HG02943 (cell line): ENCODE results near the gene NPR3.

Source experiments
- ATAC-seq: cut with Tn5 transposase; IDR thresholded peaks from one replicate; pipeline ENCODE4 v1.9.1; 2021; ENCODE audit warnings: mild to moderate bottlenecking, low read depth, moderate library complexity; ENCODE audit not compliant: unreplicated experiment

NPR3 gene, protein sequence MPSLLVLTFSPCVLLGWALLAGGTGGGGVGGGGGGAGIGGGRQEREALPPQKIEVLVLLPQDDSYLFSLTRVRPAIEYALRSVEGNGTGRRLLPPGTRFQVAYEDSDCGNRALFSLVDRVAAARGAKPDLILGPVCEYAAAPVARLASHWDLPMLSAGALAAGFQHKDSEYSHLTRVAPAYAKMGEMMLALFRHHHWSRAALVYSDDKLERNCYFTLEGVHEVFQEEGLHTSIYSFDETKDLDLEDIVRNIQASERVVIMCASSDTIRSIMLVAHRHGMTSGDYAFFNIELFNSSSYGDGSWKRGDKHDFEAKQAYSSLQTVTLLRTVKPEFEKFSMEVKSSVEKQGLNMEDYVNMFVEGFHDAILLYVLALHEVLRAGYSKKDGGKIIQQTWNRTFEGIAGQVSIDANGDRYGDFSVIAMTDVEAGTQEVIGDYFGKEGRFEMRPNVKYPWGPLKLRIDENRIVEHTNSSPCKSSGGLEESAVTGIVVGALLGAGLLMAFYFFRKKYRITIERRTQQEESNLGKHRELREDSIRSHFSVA

DNA sequence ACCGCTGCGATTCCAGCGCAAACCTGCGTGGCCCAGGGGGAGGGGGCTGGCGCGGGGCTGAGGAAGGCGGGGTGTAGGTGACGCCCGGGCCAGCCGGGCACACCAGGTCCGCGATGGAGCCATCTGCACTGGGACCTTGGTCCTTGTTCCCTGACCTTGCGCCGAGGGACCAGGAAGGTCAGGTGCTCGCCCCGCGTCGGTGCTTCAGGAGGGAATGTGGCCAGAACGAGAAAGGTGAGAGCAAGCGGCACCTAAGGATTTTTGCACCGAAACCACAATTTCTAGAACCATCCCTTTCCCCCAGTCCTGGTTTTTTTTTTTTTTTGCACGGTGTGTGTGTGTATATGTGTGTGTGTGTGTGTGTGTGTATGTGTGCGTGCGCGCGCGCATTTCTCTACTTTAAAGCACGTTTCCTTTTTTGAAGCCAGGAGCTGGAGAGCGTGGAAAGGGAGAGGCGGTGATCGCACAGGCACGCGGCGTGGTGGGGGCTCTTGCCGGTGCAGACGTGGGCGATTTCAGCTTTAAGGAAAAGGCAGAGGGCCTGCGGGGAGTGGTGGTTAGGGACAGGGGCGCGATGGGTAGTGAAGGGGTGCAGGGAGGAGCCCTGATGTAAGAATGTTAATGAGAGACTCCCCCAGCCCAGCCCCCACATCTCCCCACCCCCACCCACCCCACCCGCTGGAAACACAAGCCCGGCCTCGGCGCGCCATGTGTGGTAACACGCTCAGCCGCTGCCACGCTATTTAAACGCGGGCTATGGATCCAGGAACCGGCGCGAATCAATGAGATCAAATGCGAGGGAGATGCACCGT, at the start of gene NPR3:
Gene NPR3, plus strand, starts transcription at position 772 of the 812 bp plus-strand sequence. CDS start 456 bp downstream, outside the sequence.
- no peak for ATAC-seq

DNA sequence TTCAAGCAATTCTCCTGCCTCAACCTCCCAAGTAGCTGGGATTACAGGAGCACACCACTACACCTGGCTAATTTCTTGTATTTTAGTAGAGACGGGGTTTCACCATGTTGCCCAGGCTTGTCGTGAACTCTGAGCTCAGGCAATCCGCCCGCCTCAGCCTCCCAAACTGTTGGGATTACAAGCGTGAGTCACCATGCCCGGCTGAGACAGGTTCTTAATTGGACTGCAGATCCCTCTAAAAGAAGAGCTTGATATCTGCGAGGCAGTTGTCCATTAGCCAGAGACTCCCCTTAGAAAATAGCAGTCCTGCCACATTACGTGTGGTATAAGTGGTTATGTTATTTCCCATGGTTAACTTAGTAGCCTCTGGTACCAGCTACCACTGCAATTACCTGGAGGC, 46.6 kb upstream of the NPR3 start:
- ATAC-seq, result no peak

DNA sequence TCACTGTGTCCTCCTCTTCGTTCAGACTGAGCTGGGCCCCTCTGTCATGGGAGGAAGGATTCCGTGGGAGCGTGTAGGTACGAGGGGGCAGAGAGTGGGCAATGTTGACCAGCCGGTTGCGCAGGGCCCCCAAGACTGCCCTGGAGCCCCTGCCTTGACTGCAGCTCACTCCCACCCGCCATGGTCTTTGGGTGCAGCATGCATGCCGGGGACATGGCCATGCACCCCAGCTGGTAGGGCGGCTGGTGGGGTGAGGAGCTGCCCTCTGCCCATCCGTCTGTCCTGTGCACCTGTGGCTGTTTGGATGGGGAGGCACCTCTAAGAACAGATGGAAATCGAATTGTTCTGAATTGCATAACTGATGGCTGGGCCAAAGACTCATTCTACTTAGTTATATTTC, 42.6 kb upstream of the NPR3 start:
- ATAC-seq, result no peak

GRCh38 chr5:32673272-32673671, 37.8 kb upstream of the NPR3 start:
- ATAC-seq, result no peak

DNA sequence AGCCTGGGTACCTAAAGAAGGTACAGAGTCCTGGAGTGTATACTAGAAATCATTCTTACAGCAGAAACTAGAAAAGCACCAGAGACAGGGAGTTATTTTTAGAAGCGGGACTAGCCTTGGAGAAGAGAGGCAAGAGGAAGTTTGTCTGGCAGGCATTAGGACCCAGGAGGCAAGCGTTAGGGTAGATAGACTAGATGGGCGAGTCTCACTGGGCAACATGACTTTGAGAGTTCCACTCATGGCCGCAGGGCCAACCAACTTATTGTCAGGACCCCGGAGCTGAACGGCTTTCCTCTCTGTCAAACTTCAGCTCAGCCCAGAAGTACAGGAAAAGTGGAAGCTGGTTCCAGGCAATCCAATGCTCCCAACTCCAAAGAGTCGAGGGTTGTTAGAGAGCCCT, 34.1 kb upstream of the NPR3 start:
- ATAC-seq, result no peak

DNA sequence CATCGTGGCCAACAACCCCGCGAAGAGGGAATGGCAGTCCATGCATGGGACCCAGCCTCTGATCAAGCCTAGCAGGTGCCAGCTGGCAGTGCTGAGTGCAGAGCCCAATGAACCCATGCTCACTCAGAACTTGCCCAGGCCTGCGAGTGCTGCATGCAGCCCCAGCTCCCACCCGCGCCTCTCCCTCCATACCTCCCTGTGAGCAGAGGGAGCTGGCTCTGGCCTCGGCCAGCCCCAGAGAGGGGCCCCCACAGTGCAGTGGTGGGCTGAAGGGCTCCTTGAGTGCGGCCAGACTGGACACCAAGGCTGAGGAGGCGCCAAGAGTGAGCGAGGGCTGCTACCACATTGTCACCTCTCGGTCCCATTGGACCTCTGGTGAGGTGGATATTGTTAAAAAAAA, 32.6 kb upstream of the NPR3 start:
- no peak for ATAC-seq

GRCh38 chr5:32679218-32679617, 31.9 kb upstream of the NPR3 start:
- ATAC-seq, result no peak

DNA sequence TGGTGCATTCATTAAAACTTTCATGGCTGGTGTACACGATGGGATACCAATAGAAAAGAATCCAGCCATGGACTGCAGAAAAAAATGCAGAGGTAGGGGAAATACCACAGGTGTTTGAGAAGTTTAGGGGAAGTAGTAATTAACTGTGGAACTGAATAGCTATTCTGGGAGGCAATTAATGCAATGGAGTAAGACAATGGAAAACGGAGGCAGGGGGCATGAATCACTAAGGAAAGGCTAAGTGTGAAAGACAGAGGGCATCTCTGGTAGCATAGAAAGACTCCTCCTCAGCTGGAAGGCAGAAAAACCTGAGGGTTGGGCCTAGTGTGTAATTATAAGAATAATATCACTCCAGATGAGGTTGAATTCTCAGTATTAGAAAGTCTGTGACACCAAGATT, 30.9 kb upstream of the NPR3 start:
- no peak for ATAC-seq

GRCh38 chr5:32683125-32683524, 28.0 kb upstream of the NPR3 start:
- no peak for ATAC-seq

DNA sequence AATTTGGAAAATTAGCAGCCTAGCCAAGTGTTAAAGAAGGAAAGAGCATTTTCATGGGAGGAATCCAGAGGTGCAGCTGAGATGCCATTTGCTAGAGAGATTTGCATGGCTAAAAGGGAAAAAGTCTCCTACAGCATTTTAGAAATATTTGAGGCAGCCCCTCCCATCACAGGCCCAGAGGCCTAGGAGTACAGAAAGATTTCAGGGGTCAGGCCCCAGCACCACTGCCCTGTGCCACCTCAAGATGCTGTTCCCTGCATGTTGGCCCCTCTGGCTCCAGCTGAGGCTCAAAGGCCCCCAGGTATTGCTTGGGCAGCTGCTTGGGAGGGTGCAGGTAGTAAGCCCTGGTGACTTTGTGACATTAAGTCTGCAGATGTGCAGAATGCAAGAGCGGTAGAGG, 26.9 kb upstream of the NPR3 start:
- ATAC-seq, result no peak

- no peak for ATAC-seq
Measured at GRCh38 chr5:32686799-32687498, 24.2 kb upstream of the NPR3 start.

DNA sequence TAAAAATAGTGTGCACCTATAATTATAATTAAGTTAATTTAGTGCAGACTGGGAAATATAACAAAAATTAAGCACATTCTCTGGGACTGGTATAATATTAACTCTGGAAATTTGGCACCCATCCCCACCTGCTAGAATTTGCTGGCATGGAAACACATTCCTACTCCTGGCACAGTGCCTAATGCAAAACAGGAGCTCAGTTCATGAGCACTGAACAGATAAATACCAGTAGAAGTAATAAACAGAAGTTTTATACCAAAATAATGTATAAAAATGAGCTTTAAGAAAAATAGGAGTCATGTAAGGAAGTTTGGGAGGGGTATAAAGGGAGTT, 23.7 kb upstream of the NPR3 start:
- ATAC-seq, result no peak

DNA sequence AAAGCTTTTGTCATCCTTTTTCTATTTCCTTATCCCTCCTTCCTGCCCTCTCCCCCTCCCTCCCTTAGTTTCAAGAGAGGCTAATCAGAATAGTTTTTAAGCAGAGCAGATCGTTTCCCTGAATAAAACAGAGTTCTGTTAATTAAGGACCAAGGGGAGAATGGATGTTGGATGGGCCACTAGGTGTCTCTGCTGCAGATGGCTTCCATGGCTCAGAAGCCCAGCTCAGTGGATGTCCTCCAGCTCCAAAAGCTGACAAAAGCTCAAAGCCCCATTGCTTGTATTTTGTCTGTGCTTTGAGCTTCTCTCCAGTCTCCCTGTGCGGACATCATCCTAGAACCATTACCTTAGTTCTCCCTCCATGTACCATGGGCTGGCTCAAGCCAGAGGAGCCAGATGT, 21.0 kb upstream of the NPR3 start:
- no peak for ATAC-seq

DNA sequence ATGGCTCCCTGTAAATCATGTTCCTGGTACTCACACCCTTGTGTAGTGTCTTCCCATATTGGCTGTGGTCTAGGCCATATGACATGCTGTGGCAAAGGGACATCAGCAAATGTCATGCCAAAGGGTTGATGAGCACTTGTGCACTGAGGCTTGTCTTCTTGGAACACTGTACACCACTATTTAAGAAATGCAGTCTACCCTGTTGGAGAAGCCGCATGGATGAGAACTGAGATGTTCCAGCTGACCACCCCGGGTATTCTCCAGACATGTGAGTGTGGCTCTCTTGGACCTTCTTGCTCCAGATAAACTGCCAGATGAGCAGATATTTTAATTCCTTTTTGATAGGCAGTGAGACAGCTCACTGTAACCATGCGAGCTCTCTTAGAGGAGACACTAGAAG, 20.5 kb upstream of the NPR3 start:
- no peak for ATAC-seq

- no peak for ATAC-seq
Measured at GRCh38 chr5:32692036-32692746, 18.9 kb upstream of the NPR3 start.

DNA sequence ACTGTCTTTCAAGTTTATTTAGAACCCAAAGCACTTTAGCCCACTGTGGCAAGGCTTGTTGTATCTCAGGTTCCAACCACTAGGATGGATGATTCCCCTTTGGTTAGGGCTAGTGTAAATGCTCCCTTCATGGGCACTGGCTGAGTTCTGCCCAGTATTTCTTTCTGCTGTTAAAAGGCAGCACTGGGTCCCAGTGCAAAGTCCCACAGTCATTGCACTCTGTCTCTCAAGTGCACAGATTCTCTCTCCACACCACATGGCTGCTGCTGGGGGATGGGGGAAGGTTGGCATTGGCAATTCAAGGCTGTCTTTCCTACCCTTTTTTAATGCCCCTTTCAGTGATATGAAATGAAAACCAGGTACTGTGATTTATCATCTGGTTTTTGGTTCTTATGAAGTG, 7.2 kb upstream of the NPR3 start:
- no peak for ATAC-seq

DNA sequence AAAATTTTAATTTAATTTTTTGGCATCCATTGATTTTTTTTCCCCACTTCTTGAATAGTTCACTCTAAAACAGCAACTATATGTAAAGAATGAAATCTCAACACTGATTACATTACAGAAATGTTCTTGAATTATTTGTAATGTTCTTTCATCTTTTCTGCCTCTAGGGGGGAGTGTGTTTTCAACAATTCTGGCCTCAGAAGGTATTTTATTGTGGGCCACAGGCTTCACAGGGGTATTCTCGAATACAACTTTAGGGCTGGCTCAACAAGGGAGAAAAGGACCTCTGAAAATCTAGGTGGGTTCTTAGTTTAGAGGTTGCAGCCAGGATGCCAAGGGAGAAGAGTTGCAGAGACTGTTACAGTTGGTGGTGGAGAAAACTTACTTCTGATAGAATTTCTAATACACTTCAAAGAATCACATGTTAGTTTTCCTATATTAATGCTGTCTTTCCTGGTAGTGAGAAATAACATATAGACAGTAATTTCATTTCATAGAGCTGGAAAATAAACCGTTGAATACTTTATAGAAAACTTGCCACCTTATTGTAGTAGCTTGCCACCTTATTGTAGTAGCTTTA, 3.6 kb upstream of the NPR3 start:
- ATAC-seq, result no peak

DNA sequence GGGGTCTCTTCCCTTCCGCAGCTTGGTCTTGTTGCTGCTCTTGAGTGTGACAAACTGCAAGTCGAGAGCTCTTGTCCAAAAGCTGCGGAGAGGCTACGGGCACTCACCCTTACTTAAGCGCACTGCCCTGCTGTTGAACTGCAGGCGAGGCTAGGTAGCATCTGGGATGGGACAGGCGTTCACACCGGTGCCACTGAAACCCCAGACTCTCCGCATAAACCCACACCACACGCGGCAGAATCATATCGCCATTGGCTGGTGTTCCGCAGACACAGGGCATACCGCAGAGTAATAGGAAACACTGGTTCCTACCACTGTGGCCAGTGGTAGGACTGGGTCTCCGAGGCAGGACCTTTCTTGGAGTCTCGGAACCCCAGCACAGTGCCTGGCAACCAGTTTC, 2.2 kb upstream of the NPR3 start:
- no peak for ATAC-seq

DNA sequence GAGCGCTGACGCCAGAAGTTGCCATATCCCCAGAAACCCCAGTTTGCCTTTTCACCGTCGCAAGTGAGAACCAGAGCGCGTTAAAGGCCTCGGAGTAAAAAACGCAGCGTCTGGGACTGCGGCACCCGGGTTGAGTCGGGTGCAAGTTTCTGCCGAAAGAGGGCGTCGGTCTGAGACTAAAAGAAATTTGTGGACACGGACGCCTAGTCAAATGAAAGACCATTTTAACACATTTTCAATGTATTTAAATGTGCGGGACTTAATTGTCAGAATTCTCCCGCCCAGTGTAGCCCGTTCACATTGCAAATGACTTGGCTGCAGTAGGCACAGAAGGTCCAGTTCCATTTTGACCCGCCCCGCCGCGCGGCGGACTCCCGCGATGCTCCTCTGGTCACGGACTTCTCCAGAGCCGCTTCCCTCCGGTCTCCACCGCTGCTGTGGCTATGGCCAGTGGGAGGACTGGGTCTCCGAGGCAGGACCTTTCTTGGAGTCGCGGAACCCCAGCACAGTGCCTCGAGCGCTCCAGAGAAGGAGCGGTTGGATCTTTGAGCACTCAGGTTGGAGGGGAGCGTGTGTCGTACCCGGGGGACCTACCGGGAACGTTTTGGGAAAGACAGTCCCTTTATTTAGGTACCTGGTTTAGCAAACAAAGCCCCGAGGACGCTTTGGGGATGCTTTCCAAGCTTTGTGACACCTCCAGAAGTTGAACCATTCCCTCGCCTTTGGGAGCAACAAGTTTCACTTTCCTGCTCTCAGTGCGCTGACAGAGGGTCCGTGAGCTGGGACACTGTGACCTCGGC, 1.2 kb upstream of the NPR3 start:
- peak; percentile 62 for ATAC-seq

- ATAC-seq, result no peak
Measured at GRCh38 chr5:32711362-32711680, 200 bp downstream of the NPR3 start.
